Measurements from ENCODE around the gene UBQLN1. TPM values are rescaled to one million over a fixed set of nuclear protein-coding genes. Genes with fewer than 3 reads are reported as not detected.
A peak's percentile ranks its signal among the peaks of the same experiment; 100 is the strongest.
"Not testable (repeated sequence)": the region's sequence is repeated elsewhere in the genome, so short reads cannot be mapped to it uniquely, and the experiment has no call there.

Gene UBQLN1
- total and polyA plus RNA-seq, 9 of the 15 experiments (the other 6 are each of a cell fraction or from before 2014, with no cell fraction given) = 7.5 to 120 (median 52.8) TPM

DNA sequence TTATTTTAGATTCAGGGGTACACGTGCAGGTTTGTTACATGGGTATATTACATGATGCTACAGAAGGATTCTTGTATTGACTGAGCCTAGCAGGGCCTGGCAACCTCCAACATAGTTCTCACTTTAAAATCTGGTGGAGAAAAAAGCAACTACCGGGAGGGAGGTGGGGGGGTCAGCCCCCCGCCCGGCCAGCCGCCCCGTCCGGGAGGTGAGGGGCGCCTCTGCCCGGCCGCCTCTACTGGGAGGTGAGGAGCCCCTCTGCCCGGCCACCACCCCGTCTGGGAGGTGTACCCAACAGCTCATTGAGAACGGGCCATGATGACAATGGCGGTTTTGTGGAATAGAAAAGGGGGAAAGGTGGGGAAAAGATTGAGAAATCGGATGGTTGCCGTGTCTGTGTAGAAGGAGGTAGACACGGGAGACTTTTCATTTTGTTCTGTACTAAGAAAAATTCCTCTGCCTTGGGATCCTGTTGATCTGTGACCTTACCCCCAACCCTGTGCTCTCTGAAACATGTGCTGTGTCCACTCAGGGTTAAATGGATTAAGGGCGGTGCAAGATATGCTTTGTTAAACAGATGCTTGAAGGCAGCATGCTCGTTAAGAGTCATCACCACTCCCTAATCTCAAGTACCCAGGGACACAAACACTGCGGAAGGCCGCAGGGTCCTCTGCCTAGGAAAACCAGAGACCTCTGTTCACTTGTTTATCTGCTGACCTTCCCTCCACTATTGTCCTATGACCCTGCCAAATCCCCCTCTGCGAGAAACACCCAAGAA lies 21.0 kb upstream of the UBQLN1 start:
- BruUV-seq (replicated peaks); H3K4me2 ChIP-seq (ENCODE audit: insufficient read depth, low read length): not testable (repeated sequence)
- TF ChIP-seq CBFA2T2 (conservative IDR thresholded peaks at IDR 0.05) (peak; percentile 69), CBFA2T3 (IDR thresholded peaks at IDR 0.05) (peak; percentile 78), ARNT (IDR thresholded peaks at IDR 0.05) (0 out of 4 replicates have a peak, but pooled peaks of 1 of the 2 experiments have one; percentile 38), DPF2 (IDR thresholded peaks at IDR 0.05) (peak; percentile 47), BCOR (IDR thresholded peaks at IDR 0.05) (0 out of 2 replicates have a peak, but pooled peaks have one; percentile 34), FOXK2 (conservative IDR thresholded peaks at IDR 0.05 in 1 of 2, IDR thresholded peaks at IDR 0.05 in 1 of 2; ENCODE audit: low read depth in 2 of 2) (peak in 1 of 2 experiments; percentile 26; a peak in 1 of 4 replicates), NCOR1 (IDR thresholded peaks at IDR 0.05) (peak; percentile 35; the same call in 1 of the 2 replicates), TAL1 (IDR thresholded peaks at IDR 0.05) (peak; percentile 50; the same call in 1 of the 2 replicates), ARID1B (IDR thresholded peaks at IDR 0.05) (peak; percentile 50; the same call in 1 of the 2 replicates)
- TF ChIP-seq, protein P1, sequence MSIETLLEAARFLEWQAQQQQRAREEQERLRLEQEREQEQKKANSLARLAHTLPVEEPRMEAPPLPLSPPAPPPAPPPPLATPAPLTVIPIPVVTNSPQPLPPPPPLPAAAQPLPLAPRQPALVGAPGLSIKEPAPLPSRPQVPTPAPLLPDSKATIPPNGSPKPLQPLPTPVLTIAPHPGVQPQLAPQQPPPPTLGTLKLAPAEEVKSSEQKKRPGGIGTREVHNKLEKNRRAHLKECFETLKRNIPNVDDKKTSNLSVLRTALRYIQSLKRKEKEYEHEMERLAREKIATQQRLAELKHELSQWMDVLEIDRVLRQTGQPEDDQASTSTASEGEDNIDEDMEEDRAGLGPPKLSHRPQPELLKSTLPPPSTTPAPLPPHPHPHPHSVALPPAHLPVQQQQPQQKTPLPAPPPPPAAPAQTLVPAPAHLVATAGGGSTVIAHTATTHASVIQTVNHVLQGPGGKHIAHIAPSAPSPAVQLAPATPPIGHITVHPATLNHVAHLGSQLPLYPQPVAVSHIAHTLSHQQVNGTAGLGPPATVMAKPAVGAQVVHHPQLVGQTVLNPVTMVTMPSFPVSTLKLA (conservative IDR thresholded peaks at IDR 0.05) = 0 out of 4 replicates have a peak, but pooled peaks of 1 of the 2 experiments have one; percentile 39

More for the DNA sequence above, 21.0 kb upstream of the UBQLN1 start:
- CTCF ChIA-PET (ENCODE audit: low intra/inter-chr PET ratio); H3K27me3 ChIP-seq (ENCODE audit: control insufficient read depth in 2 of 2, insufficient read depth in 2 of 2, low read length in 2 of 2); H3K9me1 ChIP-seq (ENCODE audit: control insufficient read depth, insufficient read depth, low read length); H4K20me1 ChIP-seq (replicated peaks; ENCODE audit: control insufficient read depth, insufficient read depth, low read length); H3K4me3 ChIP-seq; H3K4me1 ChIP-seq (replicated peaks in 1 of 2; ENCODE audit: control insufficient read depth in 2 of 2, insufficient read depth in 2 of 2, low read length in 2 of 2); intact Hi-C loops (cut with micrococcal nuclease); ATAC-seq; H3K79me2 ChIP-seq (ENCODE audit: control insufficient read depth, insufficient read depth, low read length); H3K36me3 ChIP-seq (ENCODE audit: control insufficient read depth, insufficient read depth, low read length); H3K9me3 ChIP-seq (replicated peaks; ENCODE audit: control insufficient read depth, insufficient read depth, low read depth, low read length); DNase-seq (ENCODE audit: extremely low read depth in 1 of 4, low spot score in 3 of 4); H3K9ac ChIP-seq (ENCODE audit: insufficient read depth in 1 of 2, low read depth in 2 of 2, low read length in 2 of 2); POLR2A ChIA-PET; in situ Hi-C loops (cut with MboI); FAIRE-seq; H3K27ac ChIP-seq (ENCODE audit: extremely low read depth, low read depth, low read length): not testable (repeated sequence)
- WGBS (ENCODE audit: insufficient coverage, low coverage, missing lambda C conversion rate) = 50% methylated on average over 1 of the region's 22 CpGs
- peak overlapping the region; percentile 45; the same call in 1 of the 2 replicates for H2AFZ ChIP-seq (ENCODE audit: low read depth, low read length)

Data from K562 (cell line).